ENCODE results near the gene COTL1. TPM values are rescaled to one million over a fixed set of nuclear protein-coding genes. Genes with fewer than 3 reads are reported as not detected.

Gene COTL1
- total and polyA plus RNA-seq, 2 of the 13 experiments (the other 11 are each of a cell fraction or from before 2014, with no cell fraction given): 8.7 to 16.9 TPM

GRCh38 chr16:84648595-84649510 lies 31.0 kb upstream of the COTL1 start (continued):
- TF ChIP-seq ZNF597 (CRISPR knock-in tag; IDR thresholded peaks at IDR 0.05) (no peak), KLF16 (CRISPR knock-in tag; IDR thresholded peaks at IDR 0.05) (no peak), KMT2A (CRISPR knock-in tag; IDR thresholded peaks at IDR 0.05) (no peak), CREBL2 (CRISPR knock-in tag; IDR thresholded peaks at IDR 0.05; ENCODE audit: borderline replicate concordance) (no peak), IKZF5 (CRISPR knock-in tag; IDR thresholded peaks at IDR 0.05) (peak; percentile 62; the same call in 1 of the 2 replicates), XBP1 (CRISPR knock-in tag; IDR thresholded peaks at IDR 0.05) (no peak), CC2D1A (CRISPR knock-in tag; IDR thresholded peaks at IDR 0.05) (no peak), ZXDC (CRISPR knock-in tag; IDR thresholded peaks at IDR 0.05) (no peak), ZBTB43 (CRISPR knock-in tag; conservative IDR thresholded peaks at IDR 0.05) (0 out of 2 replicates have a peak, but pooled peaks have one; percentile 25), ZNF431 (CRISPR knock-in tag; IDR thresholded peaks at IDR 0.05; ENCODE audit: borderline replicate concordance, low read depth) (no peak), ZNF484 (CRISPR knock-in tag; IDR thresholded peaks at IDR 0.05; ENCODE audit: borderline replicate concordance, low read depth) (no peak), ZNF343 (CRISPR knock-in tag; IDR thresholded peaks at IDR 0.05) (0 out of 2 replicates have a peak, but pooled peaks have one; percentile 6), ZNF275 (CRISPR knock-in tag; IDR thresholded peaks at IDR 0.05; ENCODE audit: borderline replicate concordance) (no peak), ELF4 (CRISPR knock-in tag; IDR thresholded peaks at IDR 0.05; ENCODE audit: borderline replicate concordance) (no peak), POGZ (CRISPR knock-in tag; IDR thresholded peaks at IDR 0.05) (no peak), SRY (CRISPR knock-in tag; IDR thresholded peaks at IDR 0.05) (0 out of 2 replicates have a peak, but pooled peaks have one; percentile 62), HOXA3 (CRISPR knock-in tag; IDR thresholded peaks at IDR 0.05) (peak; percentile 55; the same call in 1 of the 2 replicates), ZMYM3 (CRISPR knock-in tag; IDR thresholded peaks at IDR 0.05) (no peak), ZNF232 (CRISPR knock-in tag; IDR thresholded peaks at IDR 0.05; ENCODE audit: borderline replicate concordance) (no peak), ZNF292 (CRISPR knock-in tag; IDR thresholded peaks at IDR 0.05; ENCODE audit: borderline replicate concordance, low read depth) (no peak), TEAD2 (CRISPR knock-in tag; IDR thresholded peaks at IDR 0.05) (no peak)
